ENCODE results near the gene UNC93A. TPM values are rescaled to one million over a fixed set of nuclear protein-coding genes. Genes with fewer than 3 reads are reported as not detected.
"Not testable (repeated sequence)": the region's sequence is repeated elsewhere in the genome, so short reads cannot be mapped to it uniquely, and the experiment has no call there.

The UNC93A gene
- total RNA-seq, 1 donor from 2014 or later: not detected

GRCh38 chr6:167267921-167268401 lies 23.2 kb upstream of the UNC93A start:
- no peak for ATAC-seq
- no peak for DNase-seq (ENCODE audit: missing footprints)
- intact Hi-C loops (cut with DNase I): no loop called here

DNA sequence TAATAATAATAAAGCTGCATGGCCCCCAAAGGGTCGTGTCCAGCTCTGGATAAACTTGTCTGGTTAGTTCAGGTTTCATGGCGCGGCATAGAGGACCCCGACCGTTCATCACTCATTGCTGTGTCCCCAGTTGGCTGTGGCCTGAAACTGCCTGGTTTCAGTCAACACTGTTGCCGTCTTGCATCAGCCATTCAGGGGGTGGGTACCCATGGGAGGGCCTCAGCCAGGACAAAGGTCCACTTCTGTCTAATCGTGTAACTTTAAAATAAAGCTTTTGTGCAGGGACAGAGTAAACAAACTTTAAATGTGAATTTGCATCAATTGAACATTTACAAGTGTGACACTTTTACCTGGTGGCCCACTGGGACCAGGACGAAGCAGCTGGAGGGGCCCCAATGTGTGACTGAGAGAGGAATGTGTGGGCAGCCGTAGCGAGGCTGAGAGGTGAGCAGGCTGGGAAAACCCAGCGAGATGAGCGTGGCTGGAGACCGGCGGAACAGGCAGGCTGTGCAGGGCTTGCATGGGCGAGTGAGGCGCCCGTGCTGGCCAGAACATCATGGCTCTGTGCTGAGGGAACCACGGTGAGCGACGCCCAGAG lies 22.3 kb upstream of the UNC93A start:
- ATAC-seq: no peak
- intact Hi-C loops (cut with DNase I): no loop called here
- DNase-seq (ENCODE audit: missing footprints): no peak

GRCh38 chr6:167270499-167271311 lies 20.4 kb upstream of the UNC93A start:
- no peak for DNase-seq (ENCODE audit: missing footprints)
- intact Hi-C loops (cut with DNase I): no loop called here
- ATAC-seq: no peak

DNA sequence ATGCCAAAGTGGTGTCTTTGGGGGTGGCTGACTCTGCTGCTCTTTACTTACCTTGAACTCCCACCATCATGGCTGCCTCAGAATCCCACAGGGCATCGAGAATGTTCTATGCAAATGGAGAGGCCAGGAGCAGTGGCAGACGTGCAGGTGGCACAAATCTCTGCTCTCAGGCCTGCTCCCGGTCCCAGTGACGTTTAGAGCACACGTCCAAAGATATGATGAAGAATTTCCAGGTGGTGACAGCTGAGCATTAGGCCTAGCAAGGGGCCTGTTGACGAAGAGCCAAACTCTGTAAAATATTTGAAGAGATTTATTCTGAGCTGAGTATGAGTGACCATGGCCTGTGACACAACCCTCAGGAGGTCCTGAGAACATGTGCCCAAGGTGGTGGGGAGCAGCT lies 19.0 kb upstream of the UNC93A start:
- DNase-seq (ENCODE audit: missing footprints): no peak
- intact Hi-C loops (cut with DNase I): no loop called here
- no peak for ATAC-seq

- ATAC-seq (no peak), DNase-seq (ENCODE audit: missing footprints) (no peak)
- intact Hi-C loops (cut with DNase I): no loop called here
These were observed 18.3 kb upstream of the UNC93A start for GRCh38 chr6:167272696-167273379.

DNA sequence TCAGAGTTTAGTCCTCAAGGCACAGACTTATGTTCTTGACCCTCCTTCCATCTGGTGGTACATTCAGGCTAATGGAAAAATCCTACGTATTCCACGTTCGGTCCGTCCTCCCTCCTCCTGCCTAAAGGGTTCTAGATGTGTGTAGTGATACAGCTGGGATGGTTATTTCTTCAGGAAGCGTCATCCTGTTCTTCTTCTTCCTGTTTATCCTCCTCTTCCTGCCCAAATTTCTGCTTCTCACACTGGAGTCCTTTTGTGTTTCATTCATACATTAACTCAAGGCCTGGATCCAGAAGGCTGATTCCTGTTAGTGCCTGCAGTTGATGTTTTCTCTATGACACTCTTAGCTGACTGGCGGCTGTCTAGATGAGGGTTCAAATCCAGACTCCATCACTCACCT lies 16.8 kb upstream of the UNC93A start:
- ATAC-seq (no peak), DNase-seq (ENCODE audit: missing footprints) (no peak)
- intact Hi-C loops (cut with DNase I): no loop called here

DNA sequence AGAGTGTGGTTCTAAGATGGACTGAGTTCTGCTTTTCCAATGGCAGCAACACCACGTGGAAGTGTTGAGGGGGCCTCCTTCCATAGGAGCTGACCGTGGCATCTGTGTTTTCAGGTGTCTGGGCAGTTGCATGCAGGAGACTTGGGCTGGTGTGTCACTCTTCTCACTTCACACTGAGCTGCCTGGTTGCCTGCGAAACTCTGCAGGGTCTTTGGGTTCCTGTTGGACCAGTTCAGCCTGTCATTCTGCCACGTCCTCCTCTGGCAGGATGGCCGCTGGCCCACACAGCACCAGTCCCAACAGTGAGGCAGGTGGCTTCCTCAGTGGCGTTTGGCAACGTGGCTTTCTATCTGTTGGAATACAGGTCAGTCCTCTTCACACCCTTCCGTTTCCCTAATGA lies 16.1 kb upstream of the UNC93A start:
- DNase-seq (ENCODE audit: missing footprints) (no peak), ATAC-seq (no peak)
- intact Hi-C loops (cut with DNase I): no loop called here

DNA sequence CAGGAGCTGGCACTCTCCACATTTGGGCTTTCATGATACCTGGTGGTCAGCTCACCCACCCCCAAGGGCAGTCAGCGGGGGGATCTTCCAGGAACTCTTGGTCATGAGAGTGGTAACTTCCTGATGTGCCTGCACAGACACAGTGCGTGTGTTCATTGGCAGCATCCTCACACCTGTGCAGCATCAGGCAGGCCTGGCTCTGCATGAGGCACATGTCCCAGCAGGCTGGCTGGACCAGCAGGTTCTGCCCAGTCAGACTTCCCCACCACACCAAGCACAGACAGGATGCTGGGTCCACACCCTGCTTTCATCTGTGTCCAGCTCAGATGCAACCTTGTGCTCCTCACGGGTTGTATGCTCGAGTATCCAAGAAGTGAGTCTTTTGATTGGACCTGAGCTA lies 15.7 kb upstream of the UNC93A start:
- ATAC-seq: no peak
- DNase-seq (ENCODE audit: missing footprints): no peak
- intact Hi-C loops (cut with DNase I): no loop called here

GRCh38 chr6:167276772-167277533 lies 14.2 kb upstream of the UNC93A start:
- ATAC-seq (no peak), DNase-seq (ENCODE audit: missing footprints) (no peak)
- intact Hi-C loops (cut with DNase I): no loop called here

- ATAC-seq; intact Hi-C loops (cut with DNase I); DNase-seq (ENCODE audit: missing footprints): not testable (repeated sequence)
These were observed 12.8 kb upstream of the UNC93A start for GRCh38 chr6:167278173-167278940.

DNA sequence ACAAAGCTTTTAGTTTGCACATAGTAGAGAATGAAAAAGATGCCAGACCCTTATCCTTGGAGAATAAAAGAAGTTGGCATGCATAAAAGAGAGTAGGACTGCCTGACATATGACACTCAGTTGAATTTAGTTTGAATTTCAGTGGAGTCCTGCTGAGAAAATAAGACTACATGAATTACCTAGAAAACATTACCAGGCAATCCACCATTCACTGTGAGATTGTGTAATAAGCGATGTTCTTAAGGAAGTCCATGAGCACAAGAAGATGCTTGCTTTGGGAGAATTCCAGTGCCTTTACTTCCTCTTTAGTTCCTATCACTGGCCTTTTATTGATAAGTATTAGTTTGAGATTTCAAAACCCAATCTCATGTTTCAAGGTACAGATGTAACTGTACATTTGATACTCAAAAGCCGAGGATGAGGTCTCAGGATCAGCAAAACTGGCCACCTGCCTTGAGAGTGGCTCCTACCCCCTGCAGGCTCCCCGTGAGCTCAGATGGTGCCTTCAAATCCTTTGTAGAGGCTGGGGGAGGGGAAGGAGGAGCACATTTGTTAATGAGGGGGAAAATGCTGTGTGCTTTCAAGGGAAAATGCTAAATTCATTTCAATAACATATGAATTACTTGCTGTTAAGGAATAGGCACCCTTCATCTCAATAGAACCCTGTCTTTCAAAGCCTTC lies 11.2 kb upstream of the UNC93A start:
- intact Hi-C loops (cut with DNase I): no loop called here
- no peak for ATAC-seq

GRCh38 chr6:167280466-167280865 lies 10.6 kb upstream of the UNC93A start:
- intact Hi-C loops (cut with DNase I); ATAC-seq; DNase-seq (ENCODE audit: missing footprints): not testable (repeated sequence)

More for the DNA sequence above, 11.2 kb upstream of the UNC93A start:
- DNase-seq (ENCODE audit: missing footprints): no peak

DNA sequence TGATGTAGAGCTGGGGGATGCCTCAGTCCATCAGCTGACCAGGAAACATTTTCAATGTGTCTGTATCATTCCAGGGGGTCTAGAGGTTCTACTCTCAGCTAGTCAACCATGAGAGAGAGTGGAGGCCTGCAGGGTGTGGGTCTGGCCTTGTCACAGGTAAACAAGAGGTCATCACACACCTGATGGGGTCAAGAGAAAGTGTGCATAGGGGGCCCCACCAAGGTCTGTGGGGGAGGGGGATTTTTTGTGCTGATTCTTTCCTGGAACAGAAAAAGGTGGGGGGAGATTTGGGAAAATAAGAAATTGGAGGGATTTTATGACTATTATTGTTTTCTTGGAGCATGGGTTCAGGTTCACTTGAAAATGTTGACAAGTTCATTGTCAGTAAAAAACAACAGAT lies 8.9 kb upstream of the UNC93A start:
- no peak for ATAC-seq
- intact Hi-C loops (cut with DNase I): no loop called here

GRCh38 chr6:167284565-167284964 lies 6.5 kb upstream of the UNC93A start:
- DNase-seq (ENCODE audit: missing footprints); ATAC-seq; intact Hi-C loops (cut with DNase I): not testable (repeated sequence)

More for the DNA sequence above, 8.9 kb upstream of the UNC93A start:
- DNase-seq (ENCODE audit: missing footprints): no peak

GRCh38 chr6:167285077-167285770 lies 5.9 kb upstream of the UNC93A start:
- DNase-seq (ENCODE audit: missing footprints) (no peak), ATAC-seq (no peak)
- intact Hi-C loops (cut with DNase I): no loop called here

DNA sequence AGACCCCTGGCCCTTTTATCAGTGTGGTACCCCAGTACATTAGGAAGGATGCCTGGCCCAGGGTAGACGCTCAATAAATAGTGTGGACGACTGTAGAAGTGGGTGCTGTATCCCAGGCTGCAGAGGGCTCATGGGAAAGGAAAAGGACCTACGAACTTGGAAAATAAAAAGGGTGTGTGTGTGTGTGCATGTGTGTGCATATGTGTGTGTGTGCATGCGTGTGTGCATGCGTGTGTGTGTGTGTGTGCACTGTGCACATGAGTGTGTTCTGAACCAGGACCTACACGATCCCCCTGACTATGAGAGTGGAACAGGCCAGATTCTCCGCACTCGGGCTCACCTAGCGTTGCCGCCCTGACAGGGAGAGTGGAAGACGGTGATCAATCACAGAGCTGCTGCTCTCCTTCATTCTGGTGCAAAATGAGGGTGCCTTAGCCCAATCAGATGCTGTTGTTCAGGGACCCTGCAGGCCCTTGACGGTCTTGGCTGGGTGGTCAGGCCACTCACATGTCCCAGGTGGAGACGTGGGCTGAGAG lies 3.5 kb upstream of the UNC93A start:
- intact Hi-C loops (cut with DNase I): no loop called here
- DNase-seq (ENCODE audit: missing footprints) (no peak), ATAC-seq (no peak)
